ENCODE results near the gene AUP1.

DNA sequence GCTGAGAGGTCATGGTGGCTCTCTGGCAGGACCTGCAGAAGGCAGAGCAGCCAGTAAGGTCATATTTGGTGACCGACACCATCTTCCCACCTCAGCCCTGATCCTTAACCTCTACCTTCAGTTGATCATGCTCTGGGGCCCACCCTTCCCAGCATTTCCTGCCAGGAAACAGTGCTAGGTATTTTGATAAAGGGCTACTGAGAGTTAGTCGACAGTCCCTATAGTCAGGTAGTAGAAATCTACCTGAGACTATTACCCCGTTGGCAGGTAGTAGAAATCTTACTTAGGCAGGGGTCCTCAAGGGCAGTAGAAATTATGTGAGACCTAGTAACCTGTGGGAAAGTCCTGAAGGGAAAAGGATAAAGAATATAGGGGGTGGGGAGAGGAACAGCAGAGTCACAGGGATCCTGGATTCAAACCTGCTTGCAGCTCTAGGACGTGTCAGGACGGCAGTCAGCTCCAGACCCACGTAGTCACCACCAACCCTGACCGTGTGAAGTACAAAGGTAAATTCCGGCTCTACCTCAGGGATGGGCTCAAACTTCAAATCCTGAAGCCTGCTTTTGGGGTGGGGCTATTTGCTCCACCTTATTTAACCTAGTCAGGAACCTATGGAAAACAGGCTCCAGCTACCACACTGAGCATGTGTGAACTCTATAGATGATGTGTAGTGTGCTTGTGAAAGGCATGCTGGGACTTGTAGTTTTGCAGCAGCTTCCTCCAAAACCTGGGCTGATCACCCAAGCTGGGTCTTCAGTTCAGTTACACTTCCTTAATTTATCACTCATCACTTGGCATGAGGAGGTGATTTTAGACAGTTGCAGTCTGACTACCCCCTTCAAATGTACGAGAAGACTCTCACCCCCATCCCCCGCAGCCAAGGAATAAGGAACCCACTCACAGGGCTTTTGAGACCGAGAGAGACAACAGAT lies 3.5 kb downstream of the AUP1 start, which contains the start of gene DQX1:
- TF ChIP-seq, protein P1, sequence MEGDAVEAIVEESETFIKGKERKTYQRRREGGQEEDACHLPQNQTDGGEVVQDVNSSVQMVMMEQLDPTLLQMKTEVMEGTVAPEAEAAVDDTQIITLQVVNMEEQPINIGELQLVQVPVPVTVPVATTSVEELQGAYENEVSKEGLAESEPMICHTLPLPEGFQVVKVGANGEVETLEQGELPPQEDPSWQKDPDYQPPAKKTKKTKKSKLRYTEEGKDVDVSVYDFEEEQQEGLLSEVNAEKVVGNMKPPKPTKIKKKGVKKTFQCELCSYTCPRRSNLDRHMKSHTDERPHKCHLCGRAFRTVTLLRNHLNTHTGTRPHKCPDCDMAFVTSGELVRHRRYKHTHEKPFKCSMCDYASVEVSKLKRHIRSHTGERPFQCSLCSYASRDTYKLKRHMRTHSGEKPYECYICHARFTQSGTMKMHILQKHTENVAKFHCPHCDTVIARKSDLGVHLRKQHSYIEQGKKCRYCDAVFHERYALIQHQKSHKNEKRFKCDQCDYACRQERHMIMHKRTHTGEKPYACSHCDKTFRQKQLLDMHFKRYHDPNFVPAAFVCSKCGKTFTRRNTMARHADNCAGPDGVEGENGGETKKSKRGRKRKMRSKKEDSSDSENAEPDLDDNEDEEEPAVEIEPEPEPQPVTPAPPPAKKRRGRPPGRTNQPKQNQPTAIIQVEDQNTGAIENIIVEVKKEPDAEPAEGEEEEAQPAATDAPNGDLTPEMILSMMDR (IDR thresholded peaks at IDR 0.05): no peak
- peak; percentile 80 for TF ChIP-seq POLR2A (IDR thresholded peaks at IDR 0.05)

Measured in transverse colon (tissue), 3 donors.